ENCODE results near the gene MLEC.

MLEC gene

DNA sequence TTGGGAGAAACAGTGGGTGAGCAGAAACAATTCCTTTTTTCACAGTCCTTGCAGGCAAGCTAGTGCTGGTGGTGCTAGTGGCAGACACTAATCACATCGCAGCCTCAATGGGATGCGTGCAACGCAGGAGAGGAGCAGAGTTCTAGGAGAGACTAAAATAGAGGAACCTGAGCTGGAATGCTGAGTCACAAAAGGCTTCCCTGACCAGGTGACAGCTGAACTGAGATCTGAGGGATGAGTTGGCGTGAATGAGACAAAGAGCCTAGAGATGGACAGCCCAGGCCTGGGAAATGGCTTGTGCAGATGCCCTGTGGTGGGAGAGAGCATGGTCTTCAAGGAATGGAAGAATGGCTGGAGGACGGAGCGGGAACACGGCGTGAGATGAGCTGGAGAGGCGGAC is 64.4 kb downstream of the MLEC start:
- Histone ChIP-seq H3K4me3 (ENCODE audit: low read depth in 1 of 5, low read length in 5 of 5) (no peak overlapping the region), H3K4me1 (ENCODE audit: control insufficient read depth in 5 of 5, insufficient read depth in 5 of 5, low read length in 5 of 5) (no peaks in the 10 kb centered on the region), H3K9me3 (ENCODE audit: control insufficient read depth in 5 of 5, low read length in 5 of 5) (no peaks in the 10 kb centered on the region), H3K36me3 (ENCODE audit: control insufficient read depth in 5 of 5, insufficient read depth in 5 of 5, low read length in 5 of 5) (no peaks in the 10 kb centered on the region), H3K27me3 (ENCODE audit: control insufficient read depth in 5 of 5, insufficient read depth in 4 of 5, low read length in 5 of 5) (no peaks in the 10 kb centered on the region), H3K27ac (ENCODE audit: low read depth, low read length) (no peak overlapping the region), H3K9ac (ENCODE audit: low read length in 5 of 5) (no peak overlapping the region)
